Measurements from ENCODE around the gene C1orf159. TPM values are rescaled to one million over a fixed set of nuclear protein-coding genes. Genes with fewer than 3 reads are reported as not detected.

The C1orf159 gene
- total and polyA plus RNA-seq, 2 of the 8 experiments (the other 6 are each of a cell fraction or from before 2014, with no cell fraction given) = 10.0 to 10.9 TPM

DNA sequence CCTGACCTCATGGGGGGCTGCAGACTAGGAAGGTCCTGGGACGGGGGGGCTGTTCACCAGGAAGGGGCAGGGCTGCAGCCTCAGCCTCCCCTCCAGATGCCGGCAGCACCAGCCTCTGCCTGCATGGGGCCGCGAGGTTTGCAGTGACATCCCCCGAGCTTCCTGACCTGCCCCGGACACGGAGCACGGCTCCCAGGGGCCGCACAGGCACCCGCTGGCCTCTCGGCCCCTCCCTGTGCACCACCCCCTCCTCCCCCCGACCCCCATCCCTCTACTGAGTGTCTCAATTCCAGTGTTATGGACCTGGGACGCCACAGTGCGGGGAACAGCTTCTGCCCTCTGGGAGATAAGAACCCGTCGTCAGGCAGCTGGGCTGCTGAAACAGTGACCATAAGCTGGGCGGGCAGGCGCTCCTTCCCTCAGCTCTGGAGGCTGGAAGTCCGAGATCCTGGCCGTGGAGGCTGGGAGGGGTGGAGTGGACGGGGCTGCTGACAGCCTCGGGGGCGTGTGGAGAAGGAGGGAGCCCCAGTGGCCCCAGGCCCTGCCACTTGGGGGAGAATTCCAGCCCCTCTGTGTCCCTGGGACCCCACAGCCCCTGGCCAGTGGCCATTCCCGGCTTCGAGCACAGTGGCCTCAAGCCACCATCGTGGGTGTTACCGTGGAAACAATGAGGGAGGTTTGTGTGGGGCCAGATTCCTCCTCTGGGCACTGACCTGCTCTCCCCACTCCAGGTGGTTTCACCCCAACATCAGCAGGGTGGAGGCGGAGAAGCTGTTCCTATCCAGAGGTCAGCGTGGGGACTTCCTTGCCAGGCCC is 53.3 kb downstream of the C1orf159 start (continued):
- TF ChIP-seq, protein P1, sequence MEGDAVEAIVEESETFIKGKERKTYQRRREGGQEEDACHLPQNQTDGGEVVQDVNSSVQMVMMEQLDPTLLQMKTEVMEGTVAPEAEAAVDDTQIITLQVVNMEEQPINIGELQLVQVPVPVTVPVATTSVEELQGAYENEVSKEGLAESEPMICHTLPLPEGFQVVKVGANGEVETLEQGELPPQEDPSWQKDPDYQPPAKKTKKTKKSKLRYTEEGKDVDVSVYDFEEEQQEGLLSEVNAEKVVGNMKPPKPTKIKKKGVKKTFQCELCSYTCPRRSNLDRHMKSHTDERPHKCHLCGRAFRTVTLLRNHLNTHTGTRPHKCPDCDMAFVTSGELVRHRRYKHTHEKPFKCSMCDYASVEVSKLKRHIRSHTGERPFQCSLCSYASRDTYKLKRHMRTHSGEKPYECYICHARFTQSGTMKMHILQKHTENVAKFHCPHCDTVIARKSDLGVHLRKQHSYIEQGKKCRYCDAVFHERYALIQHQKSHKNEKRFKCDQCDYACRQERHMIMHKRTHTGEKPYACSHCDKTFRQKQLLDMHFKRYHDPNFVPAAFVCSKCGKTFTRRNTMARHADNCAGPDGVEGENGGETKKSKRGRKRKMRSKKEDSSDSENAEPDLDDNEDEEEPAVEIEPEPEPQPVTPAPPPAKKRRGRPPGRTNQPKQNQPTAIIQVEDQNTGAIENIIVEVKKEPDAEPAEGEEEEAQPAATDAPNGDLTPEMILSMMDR (IDR thresholded peaks at IDR 0.05; ENCODE audit: control extremely low read depth in 1 of 3, insufficient read depth in 1 of 3, low read depth in 1 of 3, low read length in 3 of 3) = no peak

Data from H1 (cell line).